HL-60 (cell line): ENCODE data around the gene SAFB.

Source experiments
- CTCF ChIP-seq: IDR thresholded peaks from one replicate; pipeline ENCODE4 v1.5.1; 2011; ENCODE audit warnings: low read length, control low read depth, inconsistent platforms; ENCODE audit not compliant: insufficient read depth
- GABPA ChIP-seq: IDR thresholded peaks from 2 replicates; pipeline ENCODE4 v1.6.1; 2012; ENCODE audit warnings: low read depth
- REST ChIP-seq: IDR thresholded peaks from 2 replicates; pipeline ENCODE4 v1.6.1; 2012; ENCODE audit warnings: low read depth; ENCODE audit not compliant: insufficient replicate concordance

GRCh38 chr19:5600797-5601196 is 22.1 kb upstream of the SAFB start:
- TF ChIP-seq CTCF (no peak), GABPA (no peak), REST (no peak)
